ENCODE measurements around the gene UROC1. TPM values are rescaled to one million over a fixed set of nuclear protein-coding genes. Genes with fewer than 3 reads are reported as not detected.

UROC1 gene
- total and polyA plus RNA-seq, 2 of the 13 experiments (the other 11 are each of a cell fraction or from before 2014, with no cell fraction given): 0.71 to 1.3 TPM

- TF ChIP-seq CEBPZ (IDR thresholded peaks at IDR 0.05; ENCODE audit: low read length): no peak
- TF ChIP-seq ZMYM4 (CRISPR knock-in tag; IDR thresholded peaks at IDR 0.05): 0 out of 2 replicates have a peak, but pooled peaks have one; percentile 25
- TF ChIP-seq PRDM4 (CRISPR knock-in tag; IDR thresholded peaks at IDR 0.05; ENCODE audit: borderline replicate concordance): no peak
- peak; percentile 38; the same call in 1 of the 2 replicates for TF ChIP-seq ZNF687 (CRISPR knock-in tag; IDR thresholded peaks at IDR 0.05)
These were observed 12.8 kb upstream of the UROC1 start (continued) for GRCh38 chr3:126530171-126531050.
